GM21576 (cell line): ENCODE measurements around the gene SHISA7.
A peak's percentile ranks its signal among the peaks of the same experiment; 100 is the strongest.

Source experiments
- ATAC-seq: cut with Tn5 transposase; IDR thresholded peaks from one replicate; pipeline ENCODE4 v1.9.1; 2021; ENCODE audit warnings: mild to moderate bottlenecking, moderate library complexity; ENCODE audit not compliant: unreplicated experiment

Gene SHISA7

GRCh38 chr19:55464039-55464661 is 21.1 kb upstream of the SHISA7 start:
- no peak for ATAC-seq

- ATAC-seq: no peak
Measured at GRCh38 chr19:55463583-55464031, 20.5 kb upstream of the SHISA7 start.

- no peak for ATAC-seq
Measured at GRCh38 chr19:55462722-55463121, 19.6 kb upstream of the SHISA7 start.

- ATAC-seq: no peak
Measured at GRCh38 chr19:55461974-55462626, 19.0 kb upstream of the SHISA7 start.

GRCh38 chr19:55461259-55461973 is 18.3 kb upstream of the SHISA7 start, which contains the start of gene ISOC2:
Gene ISOC2 (minus strand): TSS chr19:55461642. CDS start chr19:55456486, 5,156 bp downstream.
- ATAC-seq: peak; percentile 92

GRCh38 chr19:55460670-55461258 is 17.7 kb upstream of the SHISA7 start:
- ATAC-seq: no peak

- ATAC-seq: no peak
Measured at GRCh38 chr19:55459950-55460657, 17.0 kb upstream of the SHISA7 start.

- ATAC-seq: no peak
Measured at GRCh38 chr19:55459551-55459949, 16.4 kb upstream of the SHISA7 start.

GRCh38 chr19:55457683-55458457 is 14.8 kb upstream of the SHISA7 start:
- no peak for ATAC-seq

- ATAC-seq: no peak
Measured at GRCh38 chr19:55456347-55456746, 13.2 kb upstream of the SHISA7 start.

- no peak for ATAC-seq
Measured at GRCh38 chr19:55455576-55456235, 12.6 kb upstream of the SHISA7 start.

- no peak for ATAC-seq
Measured at GRCh38 chr19:55454787-55455243, 11.7 kb upstream of the SHISA7 start.

GRCh38 chr19:55453511-55454260 is 10.6 kb upstream of the SHISA7 start:
- ATAC-seq: no peak

- no peak for ATAC-seq
Measured at GRCh38 chr19:55452749-55453346, 9.7 kb upstream of the SHISA7 start.

GRCh38 chr19:55451965-55452748 is 9.1 kb upstream of the SHISA7 start:
- no peak for ATAC-seq

- no peak for ATAC-seq
Measured at GRCh38 chr19:55451163-55451964, 8.3 kb upstream of the SHISA7 start.

- no peak for ATAC-seq
Measured at GRCh38 chr19:55449469-55449868, 6.4 kb upstream of the SHISA7 start.
